Left hindlimb (tissue), 1 donor: Measurements from ENCODE around the gene MEGF9.
"Not testable (repeated sequence)": the region's sequence is repeated elsewhere in the genome, so short reads cannot be mapped to it uniquely, and the experiment has no call there.

Experiments
- DNase-seq: peaks from one replicate; pipeline ENCODE4 v3.0.0-alpha.2; 2018

The MEGF9 gene

GRCh38 chr9:120654272-120654671, 60.0 kb downstream of the MEGF9 start:
- no peak for DNase-seq

GRCh38 chr9:120653762-120654161, 60.5 kb downstream of the MEGF9 start:
- no peak for DNase-seq

- no peak for DNase-seq
Measured at GRCh38 chr9:120652934-120653333, 61.3 kb downstream of the MEGF9 start.

- DNase-seq = no peak
Measured at GRCh38 chr9:120650352-120650751, 63.9 kb downstream of the MEGF9 start.

- DNase-seq = no peak
Measured at GRCh38 chr9:120648581-120649197, 65.6 kb downstream of the MEGF9 start.

GRCh38 chr9:120646948-120647347, 67.3 kb downstream of the MEGF9 start:
- no peak for DNase-seq

GRCh38 chr9:120645760-120646159, 68.5 kb downstream of the MEGF9 start:
- no peak for DNase-seq

- DNase-seq = no peak
Measured at GRCh38 chr9:120643061-120643460, 71.2 kb downstream of the MEGF9 start.

- no peak for DNase-seq
Measured at GRCh38 chr9:120642129-120642770, 72.0 kb downstream of the MEGF9 start.

- DNase-seq = not testable (repeated sequence)
Measured at GRCh38 chr9:120640874-120641273, 73.4 kb downstream of the MEGF9 start.

GRCh38 chr9:120640380-120640779, 73.9 kb downstream of the MEGF9 start:
- no peak for DNase-seq

GRCh38 chr9:120637919-120638318, 76.4 kb downstream of the MEGF9 start:
- no peak for DNase-seq

GRCh38 chr9:120636194-120636957, 77.9 kb downstream of the MEGF9 start:
- no peak for DNase-seq

GRCh38 chr9:120635011-120635410, 79.3 kb downstream of the MEGF9 start:
- no peak for DNase-seq

GRCh38 chr9:120630333-120630732, 83.9 kb downstream of the MEGF9 start:
- DNase-seq = no peak

- DNase-seq = not testable (repeated sequence)
Measured at GRCh38 chr9:120628925-120629497, 85.3 kb downstream of the MEGF9 start.

- no peak for DNase-seq
Measured at GRCh38 chr9:120628207-120628924, 85.9 kb downstream of the MEGF9 start.

GRCh38 chr9:120627073-120627472, 87.2 kb downstream of the MEGF9 start:
- DNase-seq = no peak

- no peak for DNase-seq
Measured at GRCh38 chr9:120626512-120626911, 87.8 kb downstream of the MEGF9 start.

GRCh38 chr9:120625222-120625621, 89.0 kb downstream of the MEGF9 start:
- no peak for DNase-seq

- no peak for DNase-seq
Measured at GRCh38 chr9:120622790-120623189, 91.5 kb downstream of the MEGF9 start.

GRCh38 chr9:120621941-120622340, 92.3 kb downstream of the MEGF9 start:
- DNase-seq = no peak
